NCI-H2227 treated with DMSO at 0.1 percent for 48 hours (cell line): Measurements from ENCODE around the gene ZNF423.
"Not testable (repeated sequence)": the region's sequence is repeated elsewhere in the genome, so short reads cannot be mapped to it uniquely, and the experiment has no call there.

ENCODE experiments used
- DNase-seq: peaks from one replicate; lab custom pipeline; 2025; lab: John Stamatoyannopoulos, UW

Gene ZNF423

DNA sequence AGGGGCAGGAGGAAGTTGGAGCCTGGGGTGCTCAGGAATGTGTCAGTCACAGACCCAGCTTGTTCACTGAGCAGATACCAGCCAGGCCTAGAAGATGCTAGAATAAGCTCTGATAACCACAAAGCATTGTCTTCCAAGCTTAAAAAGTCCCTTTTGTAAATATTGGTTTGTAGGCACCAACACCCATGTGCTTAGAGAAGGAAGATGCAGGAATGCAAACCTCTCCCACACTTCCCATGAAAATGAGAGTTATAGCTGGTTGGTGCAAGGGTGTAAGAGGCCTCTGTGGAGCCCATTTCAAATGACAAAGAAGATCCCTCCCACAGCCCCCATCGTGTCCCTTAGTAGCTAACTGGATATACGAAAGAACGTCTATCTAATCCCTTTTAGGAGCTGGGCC is 272.0 kb downstream of the ZNF423 start:
- DNase-seq: no peak

DNA sequence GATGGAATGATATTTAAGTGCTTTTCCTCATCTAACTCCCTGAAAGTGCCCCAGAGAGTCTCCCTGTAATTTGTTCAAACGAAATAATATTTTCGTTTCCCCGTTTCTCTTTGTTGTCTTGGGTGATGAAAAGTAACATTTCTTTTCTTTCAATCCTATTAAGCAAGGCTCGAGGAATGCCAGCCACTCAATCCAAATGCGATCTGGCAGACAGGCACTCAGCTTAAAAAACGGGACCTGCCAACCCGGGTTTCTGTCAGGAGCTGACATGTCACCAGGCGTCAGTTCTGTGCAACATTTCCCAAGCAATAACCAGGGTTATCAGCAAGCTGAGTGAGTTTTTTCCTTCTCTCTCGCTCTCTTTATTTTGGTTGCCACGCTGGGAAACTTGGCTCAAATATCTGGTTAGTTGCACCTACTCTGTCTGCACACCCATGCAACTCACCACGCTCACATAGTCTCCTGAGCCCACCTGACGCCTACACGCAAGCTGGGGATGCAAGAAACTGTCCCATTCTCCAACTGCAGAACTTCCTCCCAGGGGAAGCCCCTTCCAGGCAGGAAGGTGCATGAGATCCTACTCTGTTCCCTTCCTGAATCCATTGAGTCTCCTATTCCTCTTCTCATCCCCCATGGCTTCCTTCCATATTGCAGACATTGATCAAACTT is 274.1 kb downstream of the ZNF423 start:
- no peak for DNase-seq

GRCh38 chr16:49580751-49581303 is 275.1 kb downstream of the ZNF423 start:
- no peak for DNase-seq

DNA sequence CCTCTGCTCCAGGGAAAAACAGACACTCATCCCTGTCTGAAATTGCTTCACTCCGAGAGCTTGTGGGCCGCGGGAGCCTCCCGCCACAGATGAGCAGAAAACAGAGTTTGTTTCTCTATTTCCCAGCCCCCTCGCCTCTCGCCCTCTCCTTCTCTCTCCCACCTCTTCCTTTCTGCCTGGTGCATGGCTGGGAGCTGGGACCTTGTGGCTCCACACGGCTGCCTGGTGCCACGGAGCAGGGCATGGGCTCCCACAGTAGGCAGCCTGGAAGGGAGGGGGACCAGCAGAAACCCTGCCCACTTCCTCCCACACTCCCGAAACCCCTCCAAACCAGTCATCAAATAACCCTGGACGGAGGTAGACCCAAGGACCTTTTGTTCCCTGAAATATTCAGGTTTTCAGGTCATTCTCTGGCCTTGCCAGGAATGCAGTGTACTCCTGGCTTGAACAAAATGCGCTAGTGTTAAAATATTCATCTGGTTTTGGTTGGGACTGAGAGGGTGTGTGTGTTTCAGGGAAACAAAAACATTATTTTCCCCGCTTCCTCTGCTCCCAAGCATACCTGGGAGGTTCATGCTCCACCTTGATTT is 277.4 kb downstream of the ZNF423 start:
- DNase-seq: no peak

DNA sequence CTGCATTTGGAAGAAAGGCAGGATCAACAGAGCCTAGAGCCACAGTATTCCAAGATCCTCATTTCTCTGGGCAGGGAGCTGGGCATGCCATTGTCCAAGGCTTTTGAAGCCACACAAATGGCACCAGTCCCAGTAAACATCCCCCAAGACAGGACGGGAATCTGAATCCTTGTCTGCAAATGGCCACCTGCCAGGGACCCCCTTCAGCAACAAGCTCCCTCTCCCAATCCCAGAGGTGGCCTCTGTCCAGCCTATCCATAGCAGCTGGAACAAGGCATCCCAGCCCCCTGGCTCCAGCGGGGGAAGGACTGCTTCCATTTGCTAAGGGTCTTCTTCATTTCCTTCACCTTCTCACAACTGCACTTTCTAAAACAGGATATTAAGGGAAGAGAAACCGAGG is 277.9 kb downstream of the ZNF423 start:
- DNase-seq: no peak

DNA sequence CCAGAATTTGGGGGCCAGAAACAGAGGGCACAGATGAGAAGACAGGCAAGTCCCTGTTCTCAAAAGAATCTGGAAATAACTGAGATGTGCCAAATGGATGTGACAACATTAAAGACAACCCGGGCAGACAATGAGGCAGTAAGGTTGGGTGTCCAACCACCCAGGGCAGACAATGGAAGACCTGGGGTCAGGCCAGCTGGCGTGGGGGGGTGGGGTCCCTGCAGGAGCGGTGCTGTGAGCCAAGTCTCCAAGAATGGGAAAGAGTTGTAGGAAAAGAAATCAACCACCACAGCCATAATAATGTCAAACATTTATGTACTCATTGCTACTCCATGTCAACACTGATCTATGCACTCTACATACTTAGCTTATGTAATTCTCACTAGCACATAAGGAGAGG is 279.0 kb downstream of the ZNF423 start:
- DNase-seq: no peak

DNA sequence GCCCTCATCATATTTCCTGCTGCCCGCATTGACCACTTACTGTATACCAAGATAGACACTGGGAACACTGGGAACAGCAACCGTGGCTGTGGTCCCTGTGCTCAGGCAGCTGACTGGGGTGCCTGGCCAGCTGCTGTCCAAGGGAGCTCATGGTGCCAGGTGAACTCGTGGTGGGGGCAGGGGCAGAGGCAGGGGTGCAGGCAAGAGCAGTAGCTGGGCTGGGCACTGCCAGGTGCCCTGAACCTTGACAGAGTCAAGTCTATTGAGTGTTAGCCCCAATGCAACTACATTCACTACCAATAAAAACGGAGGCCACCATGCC is 279.8 kb downstream of the ZNF423 start:
- DNase-seq: no peak

GRCh38 chr16:49575346-49576172 is 280.4 kb downstream of the ZNF423 start:
- DNase-seq: no peak

GRCh38 chr16:49574826-49575225 is 281.1 kb downstream of the ZNF423 start:
- no peak for DNase-seq

GRCh38 chr16:49567950-49568349 is 288.0 kb downstream of the ZNF423 start:
- DNase-seq: no peak

GRCh38 chr16:49566432-49566831 is 289.5 kb downstream of the ZNF423 start:
- no peak for DNase-seq

DNA sequence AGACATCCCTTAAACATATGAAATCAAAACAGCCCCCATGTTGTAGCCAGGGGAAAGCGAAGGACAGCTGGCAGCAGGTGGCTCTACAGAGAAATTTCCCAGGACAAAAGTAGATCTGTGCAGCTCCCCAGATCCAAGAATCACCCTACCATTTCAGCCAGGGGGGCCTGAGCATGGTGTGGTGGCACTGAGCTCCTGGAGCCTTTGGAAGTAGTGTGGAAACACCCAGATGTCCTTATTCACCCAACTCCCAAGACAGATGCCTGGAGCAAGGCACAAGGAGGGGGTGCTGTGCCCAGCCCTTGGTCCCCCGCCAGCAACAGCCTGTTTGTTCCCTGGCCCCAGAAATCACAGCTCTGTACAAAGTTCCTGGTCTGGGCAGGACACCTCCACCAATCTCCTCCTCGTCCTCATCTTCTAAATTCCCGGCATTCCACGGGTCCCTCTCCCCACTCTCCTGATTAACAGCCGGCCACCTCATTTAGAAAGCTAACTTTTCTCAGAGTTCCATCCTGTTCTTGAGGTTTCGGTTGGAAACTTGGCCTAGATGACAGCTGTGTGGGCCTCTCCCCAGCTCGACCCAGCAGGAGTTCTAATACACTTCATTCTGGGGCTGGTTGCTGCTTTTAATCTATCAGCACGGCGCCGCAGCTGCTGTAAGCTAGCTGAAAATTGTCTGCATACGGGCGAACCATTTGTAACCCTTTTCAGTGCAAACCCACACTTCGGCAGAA is 291.2 kb downstream of the ZNF423 start:
- DNase-seq: no peak

DNA sequence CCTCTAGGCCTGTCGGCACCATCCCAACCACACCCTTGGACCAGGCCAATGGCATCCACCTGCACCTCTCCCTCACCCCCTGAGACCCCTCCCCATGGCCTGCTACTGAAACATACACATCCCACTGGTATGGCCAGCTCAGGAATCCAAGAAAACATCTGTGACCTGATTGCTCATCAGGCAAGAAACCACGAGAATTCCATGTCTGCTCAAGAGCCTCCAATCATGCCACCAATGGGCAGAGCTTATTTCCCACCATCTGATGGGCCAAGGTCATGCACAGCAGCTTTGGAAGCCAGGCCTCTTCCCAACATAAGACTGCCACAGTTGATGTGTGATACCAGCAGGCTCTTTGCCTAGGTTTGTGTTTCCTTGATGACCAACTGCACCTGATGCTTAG is 292.2 kb downstream of the ZNF423 start:
- no peak for DNase-seq

DNA sequence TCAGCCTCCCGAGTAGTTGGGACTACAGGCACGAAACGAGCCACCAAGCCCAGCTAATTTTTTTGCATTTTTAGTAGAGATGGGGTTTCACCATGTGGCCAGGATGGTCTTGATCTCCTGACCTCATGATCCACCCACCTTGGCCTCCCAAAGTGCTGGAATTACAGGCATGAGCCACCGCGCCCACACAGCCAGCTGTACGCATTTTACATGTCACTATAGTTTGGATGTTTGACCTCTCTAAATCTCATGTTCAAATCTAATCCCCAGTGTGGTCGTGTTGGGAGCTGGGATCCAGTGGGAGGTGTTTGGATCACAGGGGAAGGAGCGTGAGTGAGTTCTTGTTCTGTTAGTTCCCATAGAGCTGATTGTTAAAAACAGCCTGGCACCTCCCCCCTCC is 293.0 kb downstream of the ZNF423 start:
- not testable (repeated sequence) for DNase-seq

DNA sequence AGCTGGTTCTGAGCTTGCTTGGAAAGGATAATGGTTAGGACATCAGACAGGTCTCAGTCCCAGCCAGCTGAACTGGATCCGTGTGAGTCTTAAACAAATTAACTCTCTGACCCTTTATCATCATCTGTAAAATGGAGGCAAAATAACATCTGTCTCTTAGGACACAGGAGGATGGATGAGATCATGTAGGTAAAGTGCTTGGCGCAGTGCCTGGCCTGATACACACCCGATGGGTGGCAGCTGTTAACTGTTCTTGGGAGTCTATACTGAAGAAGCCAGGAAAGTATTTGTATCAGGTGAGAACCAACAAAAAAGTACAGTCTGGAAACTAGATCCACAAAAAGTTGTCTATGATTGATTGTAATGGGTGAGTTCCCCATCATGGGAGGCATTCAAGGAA is 293.7 kb downstream of the ZNF423 start:
- DNase-seq: no peak

DNA sequence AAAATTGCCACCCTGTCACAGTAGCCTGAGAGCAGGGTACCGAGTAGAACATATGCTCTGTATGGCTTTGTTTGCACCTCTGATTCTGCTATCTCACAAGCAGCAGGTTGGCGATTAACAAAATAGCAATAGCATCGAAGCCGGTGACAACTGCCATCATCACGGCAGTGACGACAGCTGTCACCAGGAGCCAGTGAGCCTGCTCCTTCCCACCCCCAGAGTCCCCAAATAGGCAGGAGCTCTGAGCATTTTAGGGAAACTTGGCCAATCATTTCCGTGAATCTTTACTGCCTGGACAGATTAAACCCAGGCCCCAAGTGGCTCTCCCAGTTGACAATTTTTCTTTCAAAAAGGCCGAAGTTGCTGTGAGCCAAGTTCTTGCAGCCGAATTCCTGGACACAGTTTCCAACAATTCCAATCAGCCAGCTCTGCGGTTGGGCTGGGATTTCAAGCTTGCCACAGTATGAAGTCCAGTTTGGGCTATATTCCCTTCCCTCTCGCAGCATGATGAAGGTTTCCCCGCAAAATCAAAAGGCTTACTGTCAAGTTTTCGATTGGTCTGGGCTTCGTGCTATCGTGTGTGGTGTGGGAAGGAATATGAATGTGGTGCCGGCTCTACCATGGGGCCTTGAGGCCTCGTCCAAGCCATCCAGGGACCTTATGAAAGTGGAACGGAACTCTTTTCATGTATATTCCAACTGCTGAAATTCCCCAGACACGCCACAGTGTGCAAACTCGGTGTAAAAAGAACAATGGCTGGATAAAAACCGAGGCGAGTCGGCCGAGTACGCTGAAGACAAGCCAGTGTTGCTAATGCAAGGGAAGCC is 295.7 kb downstream of the ZNF423 start:
- DNase-seq: no peak

GRCh38 chr16:49559242-49559641 is 296.7 kb downstream of the ZNF423 start:
- no peak for DNase-seq

GRCh38 chr16:49558451-49558850 is 297.5 kb downstream of the ZNF423 start:
- peak; percentile 8 for DNase-seq

- DNase-seq: peak; percentile 69
These were observed 299.1 kb downstream of the ZNF423 start for GRCh38 chr16:49556606-49557446.

DNA sequence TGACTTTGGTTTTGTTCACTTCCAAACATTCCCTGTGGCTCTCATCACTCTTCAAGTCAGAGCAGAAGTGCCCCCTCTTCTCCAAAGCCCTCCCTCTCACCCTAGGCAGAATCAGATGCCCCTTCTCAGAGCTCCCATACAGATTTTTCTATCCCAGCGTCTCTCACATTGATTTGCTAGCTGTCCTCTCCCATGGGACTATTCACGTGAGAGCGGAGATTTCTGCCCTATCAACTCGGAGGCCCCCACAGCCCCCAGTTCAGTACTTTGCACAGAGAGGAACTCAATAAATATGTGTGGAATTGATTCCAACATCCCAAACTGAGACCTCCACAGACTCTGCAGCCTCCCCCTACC is 299.7 kb downstream of the ZNF423 start:
- DNase-seq: no peak

DNA sequence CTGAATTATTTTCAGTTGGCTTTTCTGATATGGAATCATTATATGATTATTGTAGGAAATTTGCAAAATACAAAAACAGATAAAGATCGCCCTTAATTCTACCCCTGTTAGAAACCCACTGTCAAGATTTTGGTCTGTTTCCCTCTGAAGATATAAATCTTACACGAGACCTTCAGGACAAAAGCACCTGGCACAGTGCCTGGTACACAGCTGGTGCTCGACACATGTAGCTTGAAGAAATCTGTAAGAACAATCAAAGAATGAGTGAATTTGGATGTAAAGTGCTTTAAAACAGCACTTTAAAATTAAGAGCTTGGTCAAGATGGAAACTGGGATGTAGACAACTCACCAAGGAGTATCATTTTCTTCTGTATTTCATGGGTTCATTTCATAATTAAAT is 301.2 kb downstream of the ZNF423 start:
- DNase-seq: no peak
